Limb (tissue), 2 donors: ENCODE measurements around the gene HTR1D.

ENCODE experiments used
- DNase-seq, 2 donors: peaks; one replicate each; pipeline ENCODE4 v3.0.0-alpha.2; 2016; ENCODE audit errors: extremely low spot score in 2 of 2

Gene HTR1D

DNA sequence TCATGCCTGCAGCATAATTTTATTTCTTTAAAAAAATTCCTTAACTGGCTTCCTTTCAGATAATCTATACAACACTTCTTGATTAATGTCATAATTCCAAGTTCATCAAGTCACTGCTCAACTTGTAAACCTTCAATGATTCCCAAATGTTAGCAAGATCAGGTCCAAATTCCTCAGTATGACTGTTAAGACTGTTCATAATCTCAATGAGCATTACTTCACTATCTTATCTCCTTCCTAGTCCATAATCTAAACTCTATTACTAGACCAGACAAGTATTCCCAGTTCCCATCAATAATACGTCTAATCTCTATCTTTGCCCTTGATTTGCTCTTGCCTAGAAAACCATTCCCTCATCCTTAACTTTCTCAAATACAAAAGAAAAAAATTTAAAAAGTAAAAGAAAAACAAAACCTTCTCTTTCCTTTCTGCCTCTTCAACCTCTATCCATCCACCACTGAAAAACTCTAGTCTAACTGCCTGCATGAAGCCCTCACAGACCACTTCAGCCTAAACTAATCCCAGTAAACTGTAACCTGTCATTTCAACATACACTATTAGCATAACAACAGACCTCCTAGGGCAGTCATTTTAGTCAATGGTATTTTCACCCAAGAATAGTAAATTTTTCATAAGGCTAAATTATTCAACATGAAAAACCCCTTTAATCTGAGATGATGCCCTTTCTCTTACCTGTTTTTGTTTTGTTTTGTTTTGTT is 64.2 kb downstream of the HTR1D start:
- DNase-seq = no peak

DNA sequence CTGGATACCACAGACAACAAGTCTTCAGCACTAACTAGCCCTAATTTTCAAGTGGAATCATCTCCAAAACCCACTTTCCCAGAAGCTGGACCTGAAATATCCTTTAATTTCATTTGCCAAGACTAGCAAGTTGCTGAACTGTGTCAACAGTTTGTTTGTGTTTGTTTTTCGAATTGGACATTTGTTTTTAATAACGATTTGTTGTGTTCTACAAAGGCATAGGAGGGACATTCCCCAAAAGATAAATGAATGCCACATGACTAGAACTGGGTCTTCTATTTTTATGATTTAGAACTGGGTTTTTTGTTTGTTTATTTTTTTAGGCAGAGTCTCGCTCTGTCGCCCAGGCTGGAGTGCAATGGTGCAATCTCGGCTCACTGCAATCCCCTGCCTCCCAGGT is 66.6 kb downstream of the HTR1D start:
- DNase-seq = no peak

DNA sequence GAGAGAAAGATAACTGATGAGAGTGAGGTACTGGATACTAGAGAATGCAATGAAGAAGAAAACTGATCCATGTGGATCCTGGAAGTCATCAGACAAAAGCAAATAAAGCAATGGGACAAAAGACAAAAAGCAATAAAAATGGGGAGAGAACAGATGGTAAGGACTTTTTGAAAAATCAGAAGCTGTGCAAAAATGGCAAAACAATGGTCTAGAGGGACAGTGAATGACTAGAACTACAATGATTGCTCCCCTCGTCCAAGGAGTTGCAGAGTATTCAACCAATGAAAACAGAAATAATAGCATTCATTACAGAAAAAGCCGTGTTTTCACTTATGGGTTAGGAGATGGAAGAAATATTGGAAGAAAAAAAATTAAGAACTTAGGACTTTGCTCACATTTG is 67.2 kb downstream of the HTR1D start:
- no peak for DNase-seq

DNA sequence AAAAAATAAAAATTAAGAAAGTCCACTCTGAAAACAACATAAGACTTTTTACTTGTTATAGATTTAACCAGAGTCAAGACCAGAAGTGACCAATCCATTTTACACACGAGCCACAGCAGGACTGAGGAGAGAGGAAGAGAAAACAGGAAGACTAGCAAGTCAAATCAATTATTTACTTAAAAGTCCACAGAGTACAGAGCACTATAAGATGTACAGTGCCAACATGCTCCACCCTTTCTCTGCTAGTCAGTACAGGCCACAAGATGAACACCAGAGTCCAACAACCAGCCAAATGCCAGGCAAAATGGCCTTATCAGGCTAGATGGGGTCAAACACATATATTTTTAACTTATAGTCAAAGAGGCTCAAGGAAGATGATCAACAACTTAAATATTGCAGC is 68.2 kb downstream of the HTR1D start:
- DNase-seq = no peak

DNA sequence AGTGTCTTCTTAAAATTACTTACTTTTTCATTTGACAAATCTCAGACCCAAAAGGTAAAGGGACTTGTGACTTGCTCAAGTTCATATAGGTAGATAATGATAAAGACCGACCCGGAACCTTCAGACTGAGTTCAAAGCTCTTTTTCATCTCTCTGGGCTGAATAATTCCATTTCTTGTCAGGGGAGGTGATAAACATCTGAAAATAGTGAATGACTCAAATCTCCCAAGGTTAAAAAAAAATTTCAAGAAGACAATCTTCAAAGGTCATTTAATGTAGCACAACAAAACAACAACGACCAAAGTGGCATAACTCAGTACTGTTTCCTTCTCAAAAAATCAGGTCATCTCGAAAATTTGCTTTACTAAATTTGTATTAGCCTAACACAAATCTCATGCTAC is 69.2 kb downstream of the HTR1D start:
- no peak for DNase-seq
